Stimulated activated CD8-positive, alpha-beta memory T cell treated with anti-CD3 and anti-CD28 coated beads, Interleukin-7, amount 100 ng/mL, for 4 hours (primary cell): ENCODE data around the gene RASL10B.

ENCODE experiments used
- DNase-seq, 2 donors: peaks; one replicate each; pipeline ENCODE4 v3.0.0-alpha.2; 2020; ENCODE audit warnings: low read depth in 2 of 2

RASL10B gene

GRCh38 chr17:35765086-35765710, 33.8 kb downstream of the RASL10B start:
- no peak for DNase-seq

GRCh38 chr17:35765756-35766488, 34.5 kb downstream of the RASL10B start:
- DNase-seq, result no peak

- DNase-seq, result no peak
Observed at GRCh38 chr17:35766489-35766877, 35.0 kb downstream of the RASL10B start.

- no peak for DNase-seq
Observed at GRCh38 chr17:35766903-35767510, 35.6 kb downstream of the RASL10B start.

GRCh38 chr17:35768797-35769196, 37.4 kb downstream of the RASL10B start:
- no peak for DNase-seq

- no peak for DNase-seq
Observed at GRCh38 chr17:35769895-35770486, 38.6 kb downstream of the RASL10B start.

- no peak for DNase-seq
Observed at GRCh38 chr17:35773129-35773528, 41.7 kb downstream of the RASL10B start.

- DNase-seq, result no peak
Observed at GRCh38 chr17:35773679-35774425, 42.4 kb downstream of the RASL10B start.

GRCh38 chr17:35774499-35774898, 43.1 kb downstream of the RASL10B start:
- no peak for DNase-seq

- no peak for DNase-seq
Observed at GRCh38 chr17:35775039-35775438, 43.6 kb downstream of the RASL10B start.

GRCh38 chr17:35775583-35775982, 44.1 kb downstream of the RASL10B start:
- DNase-seq, result no peak

GRCh38 chr17:35778641-35779196, 47.3 kb downstream of the RASL10B start:
- DNase-seq, result no peak

- no peak for DNase-seq
Observed at GRCh38 chr17:35780950-35781349, 49.5 kb downstream of the RASL10B start.

- no peak for DNase-seq
Observed at GRCh38 chr17:35784895-35785294, 53.5 kb downstream of the RASL10B start.

GRCh38 chr17:35786941-35787432, 55.5 kb downstream of the RASL10B start:
- DNase-seq, result no peak

- no peak for DNase-seq
Observed at GRCh38 chr17:35788477-35789368, 57.3 kb downstream of the RASL10B start.

- DNase-seq, result no peak
Observed at GRCh38 chr17:35790841-35791240, 59.4 kb downstream of the RASL10B start.

- no peak for DNase-seq
Observed at GRCh38 chr17:35791681-35792350, 60.4 kb downstream of the RASL10B start.
